GM19238 (cell line): Measurements from ENCODE around the gene AUH.

Experiments used
- DNase-seq: peaks from one replicate; pipeline ENCODE4 v3.0.0; 2011; ENCODE audit warnings: low spot score; ENCODE audit not compliant: insufficient read length

Gene AUH

DNA sequence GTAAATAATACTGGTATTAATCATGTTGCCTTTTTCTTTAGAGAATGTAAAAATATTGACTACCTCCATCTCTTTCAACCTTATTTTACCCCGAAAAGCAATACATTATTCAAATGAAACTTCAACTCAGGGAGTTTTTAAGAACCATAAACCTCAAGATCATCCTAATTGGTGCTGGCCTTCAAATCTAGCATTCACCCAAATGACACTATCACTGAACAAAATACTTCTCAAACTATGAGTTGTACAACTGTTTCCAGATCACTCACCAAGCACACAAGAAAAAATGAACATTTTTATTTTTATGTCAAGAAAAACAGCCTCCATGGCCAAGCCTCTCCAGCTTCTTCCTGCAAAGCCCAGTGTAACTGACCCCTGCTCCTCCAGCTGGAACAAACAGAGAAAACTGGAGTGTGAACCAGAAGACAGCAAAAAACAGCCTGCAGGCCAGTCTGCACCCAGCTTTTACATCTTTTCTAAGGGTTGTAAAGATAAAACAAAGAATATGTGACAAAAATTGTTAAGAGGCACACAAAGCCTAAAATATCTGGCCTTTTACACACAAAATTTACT is 21.2 kb downstream of the AUH start:
- DNase-seq: no peak

DNA sequence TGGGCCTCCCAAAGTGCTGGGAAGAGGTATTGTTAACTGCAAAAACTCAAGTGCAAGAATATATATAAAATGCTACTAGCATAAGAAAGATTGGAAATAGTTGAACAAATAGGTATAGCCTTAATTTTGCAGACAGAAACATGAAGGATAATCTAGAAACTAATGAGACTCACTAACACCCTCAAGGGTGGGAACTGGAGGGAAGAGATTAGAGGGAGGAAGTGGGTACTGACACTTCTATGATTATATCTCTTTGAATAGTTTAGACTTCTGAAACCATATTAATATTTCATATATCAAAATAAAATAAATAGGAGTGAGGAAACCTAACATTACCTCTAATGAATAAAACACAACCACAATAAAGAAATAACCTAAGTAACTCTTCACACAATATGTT is 23.0 kb downstream of the AUH start:
- DNase-seq: no peak

DNA sequence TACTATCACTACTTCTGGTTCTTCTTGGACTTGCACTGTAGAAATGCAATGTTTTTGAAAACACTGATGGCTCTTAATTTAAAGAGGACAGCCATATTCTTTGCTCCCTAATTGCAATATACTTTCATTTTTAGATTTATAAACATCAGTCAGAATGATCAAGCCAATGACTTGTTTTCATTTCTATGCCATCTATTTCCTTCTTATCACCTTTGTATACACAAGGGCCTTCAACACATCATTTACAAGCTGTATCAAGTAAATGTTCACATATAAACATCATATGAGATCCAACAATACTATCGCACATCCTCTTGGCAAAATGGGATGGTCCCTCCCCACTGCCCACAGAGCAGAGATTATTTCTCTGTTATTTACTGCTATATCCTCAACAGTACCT is 24.9 kb downstream of the AUH start:
- no peak for DNase-seq

DNA sequence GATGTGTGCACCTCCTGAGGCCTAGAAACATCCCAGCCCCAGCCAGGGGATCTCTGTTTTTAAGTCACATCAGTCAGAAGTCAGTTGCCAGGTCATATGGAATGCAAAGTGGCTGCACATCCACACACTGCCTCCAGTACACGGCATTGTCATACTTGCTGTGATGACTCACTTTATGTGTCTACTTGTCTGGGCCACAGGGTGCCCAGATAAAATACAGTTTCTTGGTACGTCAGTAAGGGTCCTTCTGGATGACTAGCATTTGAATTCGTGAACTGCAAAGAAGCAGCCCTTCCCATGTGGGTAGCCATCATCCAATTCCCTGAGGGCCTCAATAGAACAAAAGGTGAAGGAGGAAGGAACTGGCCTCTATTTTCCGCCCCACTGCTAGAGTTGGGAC is 27.7 kb downstream of the AUH start:
- DNase-seq: no peak

DNA sequence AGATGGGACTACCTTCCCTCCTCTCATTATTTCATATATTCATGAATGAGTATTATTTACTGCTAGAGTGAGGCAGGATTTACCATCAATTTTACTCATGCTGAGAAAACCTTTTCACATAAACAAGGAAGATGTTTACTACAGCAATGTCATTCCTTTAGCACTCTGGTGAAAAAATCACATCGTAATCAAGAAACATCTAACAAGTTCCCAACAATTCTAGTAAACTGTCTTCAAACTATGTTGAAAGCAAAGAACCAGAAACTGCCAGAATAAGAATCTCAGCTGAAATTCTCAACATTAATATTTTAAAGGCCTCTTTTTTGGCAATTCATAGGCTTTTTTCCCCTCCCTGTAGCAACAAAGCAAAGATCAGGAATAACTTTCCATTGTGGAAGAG is 28.2 kb downstream of the AUH start:
- no peak for DNase-seq

DNA sequence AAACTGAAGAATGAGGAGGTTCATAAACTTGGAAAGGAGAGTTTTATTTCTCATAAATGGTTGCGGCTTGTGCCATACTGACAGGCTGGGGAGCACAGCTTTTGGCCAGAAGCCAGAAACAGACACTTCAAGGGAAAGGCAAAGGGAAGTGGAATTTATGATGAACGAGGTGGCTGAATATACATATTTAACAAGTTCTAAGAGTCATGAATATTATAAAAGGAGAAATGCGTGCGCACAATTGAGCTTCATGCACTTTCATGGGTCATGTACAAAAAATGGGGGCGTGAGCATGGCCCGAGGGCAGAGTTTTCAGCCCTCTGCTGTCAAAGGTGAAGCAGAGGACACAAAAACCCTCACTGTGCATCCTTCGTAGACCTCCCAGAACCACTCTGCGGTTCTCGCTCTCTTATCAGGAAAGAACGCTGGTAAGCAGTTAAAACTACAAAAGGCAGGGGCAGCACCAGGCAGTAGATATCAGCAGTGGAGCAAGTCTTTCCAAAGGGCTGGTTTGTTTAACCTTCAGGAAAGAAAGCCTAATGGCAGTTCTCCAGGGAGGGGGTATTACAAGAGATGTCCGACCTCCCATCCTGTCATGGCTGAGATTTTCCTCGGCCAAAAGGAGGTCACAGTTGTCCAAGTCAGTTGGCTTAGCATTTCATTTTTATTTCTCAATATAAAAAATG is 29.0 kb downstream of the AUH start:
- DNase-seq: no peak

DNA sequence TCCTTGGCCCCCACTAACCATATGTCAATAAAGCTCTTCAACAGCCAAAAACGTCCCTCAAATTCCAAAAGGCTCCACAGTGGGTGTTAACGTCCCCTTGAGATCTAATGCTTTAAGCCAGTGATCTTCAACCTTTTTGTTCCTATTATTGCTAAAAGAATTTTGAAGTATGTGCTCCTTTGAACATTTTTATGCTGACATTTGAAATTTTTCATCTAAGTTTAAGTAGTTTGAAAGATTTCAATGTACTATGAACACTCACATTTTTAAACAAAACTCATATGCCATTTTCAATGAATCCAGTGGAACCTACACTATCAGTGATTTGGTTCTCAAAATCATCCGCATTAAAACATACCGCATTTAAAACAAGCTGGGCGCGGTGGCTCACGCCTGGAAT is 29.9 kb downstream of the AUH start:
- no peak for DNase-seq

DNA sequence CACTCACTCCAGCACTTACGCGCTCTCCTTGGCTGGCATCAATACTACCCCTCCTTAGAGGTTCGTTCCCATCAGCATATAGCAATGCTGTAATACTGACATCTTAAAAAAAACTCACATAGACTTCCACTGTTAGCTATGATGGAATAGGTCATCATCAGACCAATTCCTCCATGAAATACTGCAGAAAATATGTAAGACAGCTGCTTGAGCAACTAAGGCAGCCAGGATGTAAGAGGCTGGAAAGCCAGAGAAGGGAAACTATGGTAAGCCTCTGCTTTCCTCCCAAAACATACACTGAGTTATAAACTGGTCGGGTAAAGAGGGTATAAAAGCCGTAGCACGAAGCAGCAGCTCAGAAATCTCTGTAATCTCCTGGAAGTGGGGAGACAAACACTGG is 33.5 kb downstream of the AUH start:
- DNase-seq: no peak

DNA sequence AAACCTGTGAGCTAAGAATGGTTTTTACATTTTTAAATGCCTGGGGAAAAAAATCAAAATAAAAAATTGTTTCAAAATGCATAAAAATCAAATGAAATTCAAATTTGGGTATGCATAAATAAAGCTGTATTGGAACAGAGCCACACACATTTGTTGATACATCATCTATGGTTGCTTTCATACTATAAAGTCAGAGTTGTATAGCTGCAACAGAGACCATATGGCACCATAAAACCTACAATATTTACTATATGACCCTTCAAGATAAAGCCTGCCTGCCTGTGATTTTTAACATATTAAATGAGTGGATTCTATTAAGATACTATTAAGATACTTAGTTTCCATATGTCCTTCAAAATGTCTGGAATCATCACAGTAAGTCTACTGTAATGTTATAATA is 40.0 kb downstream of the AUH start:
- DNase-seq: no peak

DNA sequence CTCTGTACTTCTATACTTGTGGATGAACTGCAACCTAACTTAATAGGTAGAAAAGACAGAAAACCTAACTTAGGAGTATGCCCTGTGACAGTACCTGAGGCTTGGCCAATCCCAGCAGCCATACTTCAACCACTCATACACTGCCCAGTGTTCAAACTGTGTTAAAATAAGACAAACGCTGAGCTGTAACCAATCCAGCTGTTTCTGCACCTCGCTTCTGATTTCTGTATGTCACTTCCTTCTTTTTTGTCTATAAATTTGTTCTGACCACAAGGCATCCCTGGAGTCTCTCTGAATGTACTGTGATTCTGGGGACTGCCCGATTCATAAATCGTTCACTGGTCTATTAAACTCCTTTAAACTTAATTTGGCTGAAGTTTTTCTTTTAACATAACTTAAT is 41.4 kb downstream of the AUH start:
- DNase-seq: no peak

DNA sequence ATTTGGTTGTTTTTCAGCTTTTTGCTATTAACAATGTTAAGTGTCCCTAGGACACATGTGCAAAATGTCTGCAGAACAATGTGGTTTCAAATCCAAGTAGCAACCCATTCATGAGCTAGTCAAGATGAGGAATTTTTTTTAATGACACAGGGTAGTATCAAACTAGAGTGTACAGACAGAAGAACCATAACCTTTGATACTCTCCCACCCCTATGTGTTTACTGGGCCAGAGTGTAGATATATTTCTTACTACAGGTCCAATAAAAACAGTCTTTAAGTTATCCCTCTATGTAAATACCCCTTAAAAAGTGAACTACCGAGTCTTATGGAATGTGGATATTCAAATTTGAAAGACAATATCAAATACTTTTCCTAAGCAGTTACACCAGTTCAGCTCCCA is 45.6 kb downstream of the AUH start:
- DNase-seq: no peak

DNA sequence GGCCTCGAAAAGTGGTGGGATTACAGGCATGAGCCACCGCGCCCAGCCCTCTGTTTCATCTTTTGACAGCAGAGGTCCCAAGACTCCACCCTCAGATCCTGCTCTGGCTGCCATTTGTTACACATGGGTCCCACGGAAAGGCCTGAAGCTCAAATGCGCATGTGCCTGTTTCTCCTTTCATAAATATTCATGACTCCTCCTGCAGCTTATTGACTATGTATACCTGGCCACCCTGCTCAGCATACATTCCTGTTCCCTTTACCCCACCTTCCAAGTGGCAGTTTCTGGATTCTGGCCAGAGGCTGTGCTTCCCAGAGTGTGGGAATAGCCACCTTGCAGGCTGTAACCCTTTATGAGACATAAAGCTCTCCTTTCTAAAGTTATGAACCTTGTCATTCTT is 46.5 kb downstream of the AUH start:
- no peak for DNase-seq

DNA sequence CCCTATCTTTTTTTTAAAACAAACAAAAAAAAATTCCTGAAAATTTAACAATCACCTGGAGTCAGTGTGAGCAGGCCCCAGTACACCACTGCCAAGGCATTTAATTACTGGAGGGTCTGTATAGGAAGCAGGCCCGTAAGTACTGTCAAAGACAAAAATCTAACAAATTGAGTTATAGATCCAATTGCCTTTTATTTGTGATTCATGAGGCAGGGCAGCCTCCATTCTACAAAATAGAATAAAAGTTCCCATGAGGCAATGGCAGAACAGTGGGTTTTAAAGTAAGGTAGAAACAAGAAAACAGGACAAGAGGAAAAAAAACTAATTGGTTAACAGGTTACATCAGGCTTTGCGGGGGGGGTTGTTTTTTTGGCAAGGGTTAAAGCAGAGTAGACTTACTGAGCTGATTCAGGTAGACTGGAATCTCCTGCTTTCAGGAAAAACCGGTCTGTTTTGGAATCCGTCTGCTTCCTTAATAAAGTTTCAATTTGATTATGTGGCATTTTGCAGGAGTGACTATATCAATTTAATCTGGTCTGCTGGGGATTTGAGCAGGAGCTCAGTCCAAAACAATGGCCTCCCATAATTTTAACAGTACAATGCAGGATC is 48.9 kb downstream of the AUH start:
- no peak for DNase-seq

DNA sequence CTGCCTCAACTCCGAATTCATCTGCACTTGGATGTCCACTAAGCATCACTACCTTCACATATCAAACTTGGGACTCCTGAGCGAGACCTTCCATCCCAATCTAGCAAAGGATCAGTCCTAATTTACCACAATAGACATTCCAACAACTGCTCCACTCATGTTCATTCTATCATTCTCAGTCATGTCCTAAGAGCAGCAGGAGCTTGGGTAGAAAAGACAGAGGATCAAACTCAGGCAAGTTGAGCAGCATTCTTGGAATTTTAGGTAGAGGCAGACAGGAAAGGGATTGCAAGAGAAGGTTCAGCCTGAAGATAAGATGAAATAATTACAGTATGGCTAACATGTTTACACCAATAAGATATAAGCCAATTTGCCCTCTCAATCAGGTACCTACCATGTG is 51.7 kb downstream of the AUH start:
- DNase-seq: no peak

DNA sequence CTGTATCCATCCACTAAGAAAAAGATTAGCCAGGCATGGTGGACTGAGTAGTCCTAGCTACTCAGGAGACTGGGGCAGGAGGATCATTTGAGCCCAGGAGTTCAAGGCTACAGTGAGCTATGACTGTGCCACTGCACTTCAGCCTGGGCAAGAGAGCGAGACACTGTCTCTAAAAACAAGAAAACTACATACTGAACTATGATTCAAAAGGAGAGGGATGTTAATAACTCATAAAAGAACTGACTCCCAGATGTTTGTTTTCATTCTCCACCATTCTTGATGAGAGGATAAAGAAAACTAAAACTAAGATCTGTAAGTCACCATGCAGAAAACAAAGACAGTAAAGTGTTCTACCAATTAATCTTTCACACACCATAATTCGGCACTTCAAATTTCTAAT is 53.5 kb downstream of the AUH start:
- DNase-seq: no peak

DNA sequence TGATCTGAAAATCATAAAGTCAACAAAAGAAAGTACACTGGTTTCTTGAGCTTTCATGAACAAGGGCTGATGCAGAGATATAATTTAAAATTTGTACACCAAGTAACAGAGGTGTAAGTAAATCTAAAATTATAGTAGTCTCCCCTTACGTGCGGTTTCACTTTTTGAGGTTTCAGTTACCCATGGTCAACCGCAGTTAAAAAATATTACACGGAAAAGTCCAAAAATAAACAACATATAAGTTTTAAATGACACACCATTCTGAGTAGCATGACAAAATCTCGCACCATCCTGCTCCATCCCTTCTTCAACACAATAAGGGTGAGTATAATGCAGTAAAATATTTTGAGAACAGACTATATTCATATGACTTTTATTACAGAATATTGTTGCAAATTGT is 54.4 kb downstream of the AUH start:
- no peak for DNase-seq

DNA sequence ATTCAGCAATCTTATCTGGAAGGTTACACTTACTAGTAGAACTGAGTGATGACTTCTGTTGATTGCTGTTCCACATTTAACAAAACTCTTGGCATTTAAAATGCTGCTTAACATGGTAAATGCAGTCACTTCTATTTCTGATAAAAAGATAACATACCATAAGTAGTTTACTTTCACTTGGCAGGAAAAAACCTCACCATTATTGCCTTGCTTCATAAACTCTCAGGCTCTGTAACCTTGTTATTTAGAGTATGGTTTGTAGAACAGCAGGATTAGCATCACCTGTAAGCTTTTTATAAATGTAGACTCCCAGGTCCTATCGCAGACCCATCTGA is 55.5 kb downstream of the AUH start:
- DNase-seq: no peak

DNA sequence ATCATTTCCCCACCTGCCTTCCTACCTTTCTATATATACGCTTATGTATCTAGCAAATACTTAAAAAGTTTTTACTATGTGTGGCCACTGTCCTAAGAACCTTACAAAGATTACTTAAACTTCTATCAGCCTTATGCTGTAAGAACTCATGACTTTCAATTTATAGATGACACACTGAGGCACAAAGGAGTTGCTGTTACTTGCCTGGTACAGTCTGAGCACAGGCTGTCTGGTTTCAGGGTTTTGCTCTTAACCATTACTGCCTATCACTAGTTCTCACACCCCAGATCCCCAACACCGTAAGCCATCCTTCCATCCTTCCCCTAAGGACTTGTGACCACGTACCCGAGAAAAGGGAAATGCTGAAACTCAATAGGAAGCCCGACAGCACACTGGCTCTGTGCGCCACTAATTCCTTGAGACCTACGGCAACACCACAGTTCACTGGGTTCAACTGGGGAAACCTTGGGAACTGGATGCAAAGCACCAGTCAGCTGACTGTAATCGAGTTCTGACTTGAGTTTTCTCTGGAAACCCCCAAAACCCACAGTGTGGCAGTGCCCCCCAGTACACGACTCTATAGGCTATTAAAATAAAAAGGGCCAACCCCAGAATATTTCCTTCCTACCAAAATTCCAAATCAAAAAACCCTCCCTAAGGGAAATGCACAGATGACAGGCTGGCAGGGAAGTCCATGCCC is 56.0 kb downstream of the AUH start:
- no peak for DNase-seq

DNA sequence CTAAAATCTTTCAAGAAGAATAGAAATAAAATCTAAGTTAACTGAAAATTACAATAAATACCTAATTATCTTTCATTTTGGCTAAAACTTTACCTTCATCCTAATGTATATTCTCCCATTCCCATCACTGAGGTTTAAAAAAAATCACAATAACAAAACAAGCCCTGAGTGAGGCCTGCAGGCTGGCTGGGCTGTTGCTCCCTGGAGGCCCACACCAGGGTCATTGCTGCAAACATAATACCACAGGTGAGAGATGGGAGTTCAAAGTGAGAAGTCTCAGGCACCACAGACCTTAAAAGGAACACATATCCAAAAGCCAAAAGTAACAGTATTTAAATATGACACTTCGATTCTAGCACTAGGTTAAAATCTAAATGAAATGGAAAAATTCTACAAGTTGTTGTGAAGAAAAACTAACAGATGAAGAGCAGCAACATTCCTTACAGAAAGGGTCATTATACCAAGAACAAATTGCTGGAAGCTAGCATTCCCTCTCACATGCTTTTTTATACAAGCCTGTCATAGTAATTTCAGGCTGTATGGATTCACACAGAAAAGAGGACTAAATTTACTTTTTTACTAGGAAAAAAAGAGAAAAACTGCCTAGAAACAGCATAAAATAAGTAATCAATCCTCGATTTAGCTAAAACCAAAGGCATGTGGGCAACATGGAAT is 57.8 kb downstream of the AUH start:
- DNase-seq: no peak

DNA sequence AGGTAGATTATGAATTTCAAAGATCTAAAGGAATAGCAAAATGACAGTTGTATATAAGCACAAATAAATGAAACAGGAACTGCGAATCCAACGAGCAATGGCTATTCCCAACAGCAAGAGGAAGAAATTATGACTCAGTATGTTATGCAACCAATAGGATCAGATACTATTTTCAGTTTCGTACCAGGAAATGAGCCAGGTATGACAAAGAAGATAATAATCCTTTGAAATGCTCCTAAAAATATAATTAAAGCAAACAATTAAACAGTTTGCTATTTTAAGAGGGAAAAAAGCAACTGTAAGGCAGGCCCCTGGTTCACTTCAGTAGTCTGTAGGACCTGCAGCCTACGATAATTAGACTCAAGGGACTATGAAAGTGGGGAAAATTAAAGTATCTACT is 58.9 kb downstream of the AUH start:
- DNase-seq: no peak

DNA sequence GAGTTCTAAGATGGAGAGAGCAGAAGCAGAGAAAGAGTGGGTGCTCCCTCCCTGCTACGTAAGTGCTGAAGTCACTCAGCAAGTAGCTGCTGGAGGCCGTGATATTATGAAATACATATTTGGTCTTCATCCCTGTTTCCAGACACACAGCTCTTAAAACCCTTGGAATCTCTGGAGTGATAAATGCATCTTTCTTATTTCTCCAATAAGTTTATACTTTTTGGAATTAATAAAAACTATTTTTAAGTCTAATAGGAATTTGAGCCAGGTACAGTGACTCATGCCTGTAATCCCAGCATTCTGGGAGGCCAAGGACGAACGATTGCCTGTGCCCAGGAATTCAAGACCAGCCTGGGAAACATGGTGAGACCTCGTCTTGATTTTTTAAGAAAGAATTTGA is 60.6 kb downstream of the AUH start:
- no peak for DNase-seq

DNA sequence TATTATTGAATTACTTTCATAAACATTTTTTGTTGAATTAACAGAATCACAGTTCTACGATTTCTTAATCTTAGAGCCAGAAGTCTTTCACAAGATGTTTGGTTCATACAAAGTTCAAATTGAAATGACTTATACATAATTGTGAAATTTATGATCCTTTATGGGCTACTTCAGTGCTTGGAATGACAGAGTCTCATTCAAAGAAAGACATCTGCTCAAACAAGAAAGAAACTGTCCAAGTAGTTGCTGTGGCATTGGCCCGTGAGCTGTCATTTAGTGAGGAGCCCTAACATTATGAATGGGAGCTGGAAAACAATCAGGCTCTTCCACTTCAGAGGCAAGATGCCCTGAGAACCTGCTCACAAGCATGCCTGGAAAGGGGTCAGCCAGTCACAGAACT is 63.4 kb downstream of the AUH start:
- no peak for DNase-seq
